Measurements from ENCODE around the gene CPA1.

- TF ChIP-seq CTCF (IDR thresholded peaks at IDR 0.05; ENCODE audit: borderline replicate concordance, extremely low read depth, low read length, poor library complexity, severe bottlenecking) (no peak), EZH2 (IDR thresholded peaks at IDR 0.05; ENCODE audit: borderline replicate concordance, low read depth, low read length, severe bottlenecking) (no peak)
Observed at GRCh38 chr7:130413201-130413600, 32.9 kb downstream of the CPA1 start.
